GM12872 (cell line): ENCODE results near the gene KLF13.

Experiments used
- CTCF ChIP-seq: IDR thresholded peaks from 3 replicates; pipeline ENCODE4 v1.5.1; 2011; ENCODE audit warnings: low read depth, mild to moderate bottlenecking, low read length, moderate library complexity; ENCODE audit not compliant: insufficient read depth

The KLF13 gene

GRCh38 chr15:31342381-31342780 is 15.7 kb downstream of the KLF13 start:
- TF ChIP-seq CTCF: no peak

GRCh38 chr15:31342781-31343626 is 16.4 kb downstream of the KLF13 start:
- peak; percentile 16; the same call in 1 of the 3 replicates for TF ChIP-seq CTCF

- no peak for TF ChIP-seq CTCF
Measured at GRCh38 chr15:31343831-31344230, 17.2 kb downstream of the KLF13 start.

GRCh38 chr15:31344266-31344665 is 17.6 kb downstream of the KLF13 start:
- no peak for TF ChIP-seq CTCF

GRCh38 chr15:31344823-31345605 is 18.4 kb downstream of the KLF13 start:
- TF ChIP-seq CTCF: no peak

- 0 out of 3 replicates have a peak, but pooled peaks have one; percentile 3 for TF ChIP-seq CTCF
Measured at GRCh38 chr15:31345606-31346366, 19.2 kb downstream of the KLF13 start.

- TF ChIP-seq CTCF: no peak
Measured at GRCh38 chr15:31346367-31347066, 19.9 kb downstream of the KLF13 start.
